Neuron (in vitro differentiated cells): ENCODE results near the gene BEND3.
"Not testable (repeated sequence)": the region's sequence is repeated elsewhere in the genome, so short reads cannot be mapped to it uniquely, and the experiment has no call there.

ENCODE experiments used
- H2AFZ ChIP-seq: one replicate; pipeline ENCODE4 v1.6.1; 2013; ENCODE audit warnings: low read depth, mild to moderate bottlenecking, inconsistent platforms, low read length, moderate library complexity
- H3K27me3 ChIP-seq: one replicate; pipeline ENCODE4 v1.6.1; 2013; ENCODE audit warnings: low read length; ENCODE audit not compliant: insufficient read depth
- H3K36me3 ChIP-seq: one replicate; pipeline ENCODE4 v1.6.1; 2013; ENCODE audit warnings: low read length; ENCODE audit not compliant: insufficient read depth
- H3K4me1 ChIP-seq: one replicate; pipeline ENCODE4 v1.6.1; 2013; ENCODE audit warnings: low read length; ENCODE audit not compliant: insufficient read depth
- H3K4me3 ChIP-seq: 2 replicates; pipeline ENCODE4 v1.5.1; 2013; ENCODE audit warnings: mild to moderate bottlenecking, low read length, moderate library complexity
- H3K9me3 ChIP-seq: one replicate; pipeline ENCODE4 v1.6.1; 2013; ENCODE audit warnings: low read length

The BEND3 gene

GRCh38 chr6:107114926-107115694 is at the start of gene BEND3:
TSS of gene BEND3 (minus strand) at chr6:107115515. CDS start at chr6:107099285, 16,230 bp downstream.
- Histone ChIP-seq H2AFZ (peak within 1 kb of the TSS; percentile 64), H3K36me3 (peaks cover 4% of the 10 kb centered on the region), H3K4me3 (peak within 1 kb of the TSS; percentile 87), H3K4me1 (peaks cover 25% of the 10 kb centered on the region), H3K9me3 (no peaks in the 10 kb centered on the region), H3K27me3 (no peaks in the 10 kb centered on the region)

- H2AFZ ChIP-seq, H3K27me3 ChIP-seq, H3K9me3 ChIP-seq, H3K4me3 ChIP-seq, H3K4me1 ChIP-seq, H3K36me3 ChIP-seq: not testable (repeated sequence)
Observed at GRCh38 chr6:107164299-107164698, 49.0 kb upstream of the BEND3 start.

GRCh38 chr6:107161521-107161920 is 46.2 kb upstream of the BEND3 start:
- Histone ChIP-seq H3K4me3 (no peak overlapping the region), H3K27me3 (no peaks in the 10 kb centered on the region), H3K36me3 (no peaks in the 10 kb centered on the region), H2AFZ (no peak overlapping the region), H3K4me1 (no peaks in the 10 kb centered on the region), H3K9me3 (no peaks in the 10 kb centered on the region)

- Histone ChIP-seq H3K27me3 (no peaks in the 10 kb centered on the region), H3K4me1 (peaks cover 11% of the 10 kb centered on the region), H2AFZ (no peak overlapping the region)
Observed at GRCh38 chr6:107156617-107157016, 41.3 kb upstream of the BEND3 start.

GRCh38 chr6:107154801-107155160 is 39.5 kb upstream of the BEND3 start:
- Histone ChIP-seq H3K4me3 (peak overlapping the region; percentile 36), H3K9me3 (no peaks in the 10 kb centered on the region)

More at GRCh38 chr6:107156617-107157016, 41.3 kb upstream of the BEND3 start:
- Histone ChIP-seq H3K4me3 (no peak overlapping the region), H3K9me3 (no peaks in the 10 kb centered on the region), H3K36me3 (no peaks in the 10 kb centered on the region)

GRCh38 chr6:107154131-107154800 is 39.0 kb upstream of the BEND3 start:
- no peaks in the 10 kb centered on the region for H3K9me3 ChIP-seq
- no peaks in the 10 kb centered on the region for H3K36me3 ChIP-seq
- H3K27me3 ChIP-seq = no peaks in the 10 kb centered on the region
- H2AFZ ChIP-seq = peak overlapping the region; percentile 75
- peaks cover 11% of the 10 kb centered on the region for H3K4me1 ChIP-seq
- peak overlapping the region; percentile 36 for H3K4me3 ChIP-seq

More at GRCh38 chr6:107154801-107155160, 39.5 kb upstream of the BEND3 start:
- Histone ChIP-seq H3K27me3 (no peaks in the 10 kb centered on the region), H3K36me3 (no peaks in the 10 kb centered on the region), H2AFZ (peak overlapping the region; percentile 75), H3K4me1 (peaks cover 11% of the 10 kb centered on the region)

GRCh38 chr6:107152638-107153430 is 37.5 kb upstream of the BEND3 start:
- peaks cover 11% of the 10 kb centered on the region for H3K4me1 ChIP-seq
- H3K4me3 ChIP-seq = no peak overlapping the region
- H2AFZ ChIP-seq = no peak overlapping the region
- no peaks in the 10 kb centered on the region for H3K9me3 ChIP-seq
- no peaks in the 10 kb centered on the region for H3K36me3 ChIP-seq
- no peaks in the 10 kb centered on the region for H3K27me3 ChIP-seq

- Histone ChIP-seq H2AFZ (no peak overlapping the region), H3K36me3 (no peaks in the 10 kb centered on the region), H3K4me1 (no peaks in the 10 kb centered on the region), H3K9me3 (no peaks in the 10 kb centered on the region), H3K4me3 (no peak overlapping the region), H3K27me3 (no peaks in the 10 kb centered on the region)
Observed at GRCh38 chr6:107144666-107145065, 29.4 kb upstream of the BEND3 start.

GRCh38 chr6:107144014-107144413 is 28.7 kb upstream of the BEND3 start:
- Histone ChIP-seq H3K36me3 (no peaks in the 10 kb centered on the region), H3K4me3 (no peak overlapping the region), H3K4me1 (no peaks in the 10 kb centered on the region), H3K9me3 (no peaks in the 10 kb centered on the region), H3K27me3 (no peaks in the 10 kb centered on the region), H2AFZ (no peak overlapping the region)

- no peaks in the 10 kb centered on the region for H3K27me3 ChIP-seq
- H3K4me1 ChIP-seq = no peaks in the 10 kb centered on the region
- no peaks in the 10 kb centered on the region for H3K36me3 ChIP-seq
- H3K9me3 ChIP-seq = no peaks in the 10 kb centered on the region
- no peak overlapping the region for H2AFZ ChIP-seq
- H3K4me3 ChIP-seq = no peak overlapping the region
Observed at GRCh38 chr6:107140581-107140980, 25.3 kb upstream of the BEND3 start.

GRCh38 chr6:107136324-107136723 is 21.0 kb upstream of the BEND3 start:
- H3K36me3 ChIP-seq, H3K27me3 ChIP-seq, H3K4me3 ChIP-seq, H3K4me1 ChIP-seq, H3K9me3 ChIP-seq, H2AFZ ChIP-seq: not testable (repeated sequence)

GRCh38 chr6:107135048-107135680 is 19.8 kb upstream of the BEND3 start:
- H3K9me3 ChIP-seq, H3K27me3 ChIP-seq, H3K36me3 ChIP-seq, H2AFZ ChIP-seq, H3K4me1 ChIP-seq, H3K4me3 ChIP-seq: not testable (repeated sequence)
